ENCODE measurements around the gene ASB10. TPM values are rescaled to one million over a fixed set of nuclear protein-coding genes. Genes with fewer than 3 reads are reported as not detected.

ASB10 gene
- total RNA-seq, 1 experiment from 2014 or later: not detected

- no peak for DNase-seq (ENCODE audit: extremely low read depth, low read depth)
Measured at GRCh38 chr7:151138153-151138851, 48.7 kb downstream of the ASB10 start.

GRCh38 chr7:151137791-151138152, 49.3 kb downstream of the ASB10 start:
- no peak for DNase-seq (ENCODE audit: extremely low read depth, low read depth)

GRCh38 chr7:151137076-151137675, 49.9 kb downstream of the ASB10 start:
- DNase-seq (ENCODE audit: extremely low read depth, low read depth): no peak

GRCh38 chr7:151135866-151136843, 50.9 kb downstream of the ASB10 start:
- DNase-seq (ENCODE audit: extremely low read depth, low read depth): no peak

GRCh38 chr7:151135525-151135845, 51.6 kb downstream of the ASB10 start:
- no peak for DNase-seq (ENCODE audit: extremely low read depth, low read depth)

GRCh38 chr7:151134743-151135524, 52.1 kb downstream of the ASB10 start:
- DNase-seq (ENCODE audit: extremely low read depth, low read depth): no peak

GRCh38 chr7:151133986-151134742, 52.9 kb downstream of the ASB10 start:
- no peak for DNase-seq (ENCODE audit: extremely low read depth, low read depth)

- no peak for DNase-seq (ENCODE audit: extremely low read depth, low read depth)
Measured at GRCh38 chr7:151133266-151133985, 53.6 kb downstream of the ASB10 start.

GRCh38 chr7:151132461-151133205, 54.4 kb downstream of the ASB10 start:
- DNase-seq (ENCODE audit: extremely low read depth, low read depth): no peak

GRCh38 chr7:151131592-151132293, 55.3 kb downstream of the ASB10 start:
- no peak for DNase-seq (ENCODE audit: extremely low read depth, low read depth)

GRCh38 chr7:151131224-151131591, 55.8 kb downstream of the ASB10 start:
- no peak for DNase-seq (ENCODE audit: extremely low read depth, low read depth)

- no peak for DNase-seq (ENCODE audit: extremely low read depth, low read depth)
Measured at GRCh38 chr7:151130741-151131157, 56.3 kb downstream of the ASB10 start.

GRCh38 chr7:151129960-151130591, 57.0 kb downstream of the ASB10 start:
- DNase-seq (ENCODE audit: extremely low read depth, low read depth): no peak

- DNase-seq (ENCODE audit: extremely low read depth, low read depth): no peak
Measured at GRCh38 chr7:151129117-151129959, 57.7 kb downstream of the ASB10 start.

- DNase-seq (ENCODE audit: extremely low read depth, low read depth): no peak
Measured at GRCh38 chr7:151128716-151129115, 58.3 kb downstream of the ASB10 start.

GRCh38 chr7:151128144-151128543, 58.9 kb downstream of the ASB10 start:
- DNase-seq (ENCODE audit: extremely low read depth, low read depth): no peak
